ENCODE data around the gene IFNGR2. TPM values are rescaled to one million over a fixed set of nuclear protein-coding genes. Genes with fewer than 3 reads are reported as not detected.
A peak's percentile ranks its signal among the peaks of the same experiment; 100 is the strongest.
"Not testable (repeated sequence)": the region's sequence is repeated elsewhere in the genome, so short reads cannot be mapped to it uniquely, and the experiment has no call there.

Gene IFNGR2
- total RNA-seq, 1 donor from 2014 or later: 61.3 TPM

- peak; percentile 54 for DNase-seq (ENCODE audit: low spot score)
Observed at GRCh38 chr21:33402001-33402979, 923 bp upstream of the IFNGR2 start.

GRCh38 chr21:33403786-33404585 lies 773 bp downstream of the IFNGR2 start:
- DNase-seq (ENCODE audit: low spot score): peak; percentile 41

GRCh38 chr21:33406493-33406892 lies 3.3 kb downstream of the IFNGR2 start:
- DNase-seq (ENCODE audit: low spot score): no peak

GRCh38 chr21:33411949-33412430 lies 8.8 kb downstream of the IFNGR2 start:
- no peak for DNase-seq (ENCODE audit: low spot score)

GRCh38 chr21:33412439-33412831 lies 9.2 kb downstream of the IFNGR2 start:
- not testable (repeated sequence) for DNase-seq (ENCODE audit: low spot score)

- DNase-seq (ENCODE audit: low spot score): peak; percentile 37
Observed at GRCh38 chr21:33412832-33413519, 9.8 kb downstream of the IFNGR2 start.

GRCh38 chr21:33414068-33414467 lies 10.9 kb downstream of the IFNGR2 start:
- DNase-seq (ENCODE audit: low spot score): no peak

- no peak for DNase-seq (ENCODE audit: low spot score)
Observed at GRCh38 chr21:33414926-33415325, 11.7 kb downstream of the IFNGR2 start.

- no peak for DNase-seq (ENCODE audit: low spot score)
Observed at GRCh38 chr21:33418691-33419090, 15.5 kb downstream of the IFNGR2 start.

- DNase-seq (ENCODE audit: low spot score): peak; percentile 29
Observed at GRCh38 chr21:33419538-33420123, 16.4 kb downstream of the IFNGR2 start.

- no peak for DNase-seq (ENCODE audit: low spot score)
Observed at GRCh38 chr21:33421713-33422393, 18.6 kb downstream of the IFNGR2 start.

GRCh38 chr21:33424214-33424613 lies 21.0 kb downstream of the IFNGR2 start:
- DNase-seq (ENCODE audit: low spot score): no peak

GRCh38 chr21:33425825-33426224 lies 22.6 kb downstream of the IFNGR2 start:
- DNase-seq (ENCODE audit: low spot score): no peak

GRCh38 chr21:33427051-33427450 lies 23.8 kb downstream of the IFNGR2 start:
- no peak for DNase-seq (ENCODE audit: low spot score)

- DNase-seq (ENCODE audit: low spot score): no peak
Observed at GRCh38 chr21:33428669-33429068, 25.5 kb downstream of the IFNGR2 start.

GRCh38 chr21:33430858-33431257 lies 27.6 kb downstream of the IFNGR2 start:
- DNase-seq (ENCODE audit: low spot score): no peak

- DNase-seq (ENCODE audit: low spot score): no peak
Observed at GRCh38 chr21:33432496-33432895, 29.3 kb downstream of the IFNGR2 start.

- DNase-seq (ENCODE audit: low spot score): no peak
Observed at GRCh38 chr21:33433001-33433400, 29.8 kb downstream of the IFNGR2 start.

- DNase-seq (ENCODE audit: low spot score): peak; percentile 32
Observed at GRCh38 chr21:33433425-33434114, 30.4 kb downstream of the IFNGR2 start.

- DNase-seq (ENCODE audit: low spot score): no peak
Observed at GRCh38 chr21:33434770-33435360, 31.7 kb downstream of the IFNGR2 start.
